Esophagus (tissue), 2 donors: Measurements from ENCODE around the gene ZFYVE1. TPM values are rescaled to one million over a fixed set of nuclear protein-coding genes. Genes with fewer than 3 reads are reported as not detected.
"Not testable (repeated sequence)": the region's sequence is repeated elsewhere in the genome, so short reads cannot be mapped to it uniquely, and the experiment has no call there.

Experiments used
- H3K27ac ChIP-seq, 2 donors: one replicate each; pipeline ENCODE4 v1.5.1; 2013; ENCODE audit warnings: low read depth in 2 of 2, mild to moderate bottlenecking in 2 of 2, inconsistent platforms in 1 of 2, low read length in 1 of 2, moderate library complexity in 1 of 2
- H3K27me3 ChIP-seq, 2 donors: one replicate each; pipeline ENCODE4 v1.6.1; 2013; ENCODE audit warnings: low read length in 2 of 2, control low read depth in 1 of 2, mild to moderate bottlenecking in 1 of 2; ENCODE audit not compliant: insufficient read depth in 2 of 2, control insufficient read depth in 1 of 2
- H3K36me3 ChIP-seq, 2 donors: one replicate each; pipeline ENCODE4 v1.6.1; 2013; ENCODE audit warnings: low read length in 1 of 2; ENCODE audit not compliant: control insufficient read depth in 2 of 2, insufficient read depth in 2 of 2
- H3K4me1 ChIP-seq, 2 donors: one replicate each; pipeline ENCODE4 v1.6.1; 2013; ENCODE audit warnings: low read length in 1 of 2; ENCODE audit not compliant: control insufficient read depth in 2 of 2, insufficient read depth in 2 of 2
- H3K4me3 ChIP-seq, 2 donors: one replicate each; pipeline ENCODE4 v1.5.1; 2013; ENCODE audit warnings: low read length in 2 of 2, mild to moderate bottlenecking in 2 of 2, low read depth in 1 of 2, moderate library complexity in 1 of 2
- H3K9me3 ChIP-seq, 2 donors: one replicate each; pipeline ENCODE4 v1.6.1; 2013; ENCODE audit warnings: mild to moderate bottlenecking in 2 of 2, low read depth in 1 of 2, low read length in 1 of 2, moderate library complexity in 1 of 2; ENCODE audit not compliant: control insufficient read depth in 2 of 2, insufficient read depth in 1 of 2
- whole genome bisulfite sequencing, 2 donors: extraction: QIAGEN DNeasy Blood & Tissue Kit; methylation state at CpG; one replicate each; pipeline ENCODE4 v1.1.7; 2013; 5-methylcytosine and 5-hydroxymethylcytosine counted together
- polyA plus RNA-seq, 2 donors: library from polyadenylated mRNA; stranded (reverse); fragments of 200-250 nt; gene quantifications; one replicate each; pipeline ENCODE4 v1.2.3, GENCODE V29; 2013
- donor health status: healthy with polysubstance abuse.
- donor health status: Bipolar disorder and iron deficiency.

ZFYVE1 gene
- polyA plus RNA-seq, 2 donors: 8.2 to 9.5 TPM

GRCh38 chr14:73008501-73008900 is 18.4 kb downstream of the ZFYVE1 start:
- WGBS, 2 donors: 41 to 69% methylated on average over 1 of the region's 1 CpG

GRCh38 chr14:73007835-73008234 is 19.1 kb downstream of the ZFYVE1 start:
- Histone ChIP-seq H3K36me3 (peaks cover 0 to 3% of the 10 kb centered on the region in 2 donors), H3K4me3 (no peak overlapping the region), H3K4me1 (peaks cover 0 to 5% of the 10 kb centered on the region in 2 donors), H3K27me3 (no peaks in the 10 kb centered on the region), H3K9me3 (no peaks in the 10 kb centered on the region), H3K27ac (no peak overlapping the region)
- 78 to 82% methylated on average over 5 of the region's 5 CpGs for WGBS, 2 donors

More at GRCh38 chr14:73008501-73008900, 18.4 kb downstream of the ZFYVE1 start:
- peaks cover 0 to 8% of the 10 kb centered on the region in 2 donors for H3K36me3 ChIP-seq
- H3K4me3 ChIP-seq: no peak overlapping the region
- H3K4me1 ChIP-seq: peaks cover 0 to 5% of the 10 kb centered on the region in 2 donors
- no peak overlapping the region for H3K27ac ChIP-seq
- H3K9me3 ChIP-seq: no peaks in the 10 kb centered on the region
- H3K27me3 ChIP-seq: no peaks in the 10 kb centered on the region

- H3K4me3 ChIP-seq, H3K9me3 ChIP-seq, H3K4me1 ChIP-seq, H3K27ac ChIP-seq, H3K27me3 ChIP-seq, H3K36me3 ChIP-seq: not testable (repeated sequence)
- 88% methylated on average over 9 of the region's 9 CpGs for WGBS, 2 donors
Observed at GRCh38 chr14:73004641-73005040, 22.3 kb downstream of the ZFYVE1 start.

GRCh38 chr14:73003681-73004080 is 23.2 kb downstream of the ZFYVE1 start:
- Histone ChIP-seq H3K4me1 (peaks cover 0 to 5% of the 10 kb centered on the region in 2 donors), H3K9me3 (no peaks in the 10 kb centered on the region), H3K27ac (no peak overlapping the region), H3K4me3 (no peak overlapping the region), H3K36me3 (peaks cover 0 to 2% of the 10 kb centered on the region in 2 donors), H3K27me3 (no peaks in the 10 kb centered on the region)
- 90 to 97% methylated on average over 6 of the region's 6 CpGs for WGBS, 2 donors

GRCh38 chr14:73000073-73000472 is 26.8 kb downstream of the ZFYVE1 start:
- H3K27me3 ChIP-seq: no peaks in the 10 kb centered on the region
- H3K4me1 ChIP-seq: no peaks in the 10 kb centered on the region
- no peak overlapping the region for H3K4me3 ChIP-seq
- H3K9me3 ChIP-seq: no peaks in the 10 kb centered on the region
- 92 to 93% methylated on average over 2 of the region's 2 CpGs for WGBS, 2 donors
- H3K36me3 ChIP-seq: peaks cover 6 to 14% of the 10 kb centered on the region in 2 donors
- H3K27ac ChIP-seq: no peak overlapping the region

- no peaks in the 10 kb centered on the region for H3K4me1 ChIP-seq
- H3K36me3 ChIP-seq: peaks cover 6 to 14% of the 10 kb centered on the region in 2 donors
- no peak overlapping the region for H3K4me3 ChIP-seq
- no peaks in the 10 kb centered on the region for H3K9me3 ChIP-seq
- H3K27me3 ChIP-seq: no peaks in the 10 kb centered on the region
- H3K27ac ChIP-seq: no peak overlapping the region
- 96 to 99% methylated on average over 4 of the region's 4 CpGs for WGBS, 2 donors
Observed at GRCh38 chr14:72999316-72999715, 27.6 kb downstream of the ZFYVE1 start.

GRCh38 chr14:72998252-72998903 is 28.5 kb downstream of the ZFYVE1 start:
- Histone ChIP-seq H3K4me1 (no peaks in the 10 kb centered on the region), H3K27me3 (no peaks in the 10 kb centered on the region), H3K27ac (no peak overlapping the region), H3K36me3 (peaks cover 6 to 12% of the 10 kb centered on the region in 2 donors), H3K9me3 (no peaks in the 10 kb centered on the region), H3K4me3 (no peak overlapping the region)
- 88 to 91% methylated on average over 2 of the region's 2 CpGs for WGBS, 2 donors

GRCh38 chr14:72996916-72997315 is 30.0 kb downstream of the ZFYVE1 start:
- Histone ChIP-seq H3K9me3 (no peaks in the 10 kb centered on the region), H3K36me3 (peaks cover 14 to 17% of the 10 kb centered on the region in 2 donors), H3K4me3 (no peak overlapping the region), H3K27me3 (no peaks in the 10 kb centered on the region), H3K27ac (no peak overlapping the region), H3K4me1 (no peaks in the 10 kb centered on the region)
- WGBS, 2 donors: 83 to 86% methylated on average over 6 of the region's 6 CpGs

GRCh38 chr14:72990171-72990570 is 36.7 kb downstream of the ZFYVE1 start:
- H3K36me3 ChIP-seq: peaks cover 8 to 14% of the 10 kb centered on the region in 2 donors
- WGBS, 2 donors: 95 to 96% methylated on average over 8 of the region's 8 CpGs

GRCh38 chr14:72986857-72987256 is 40.0 kb downstream of the ZFYVE1 start:
- no peaks in the 10 kb centered on the region for H3K9me3 ChIP-seq
- H3K4me3 ChIP-seq: no peak overlapping the region
- WGBS, 2 donors: 89 to 93% methylated on average over 2 of the region's 2 CpGs
- H3K27me3 ChIP-seq: no peaks in the 10 kb centered on the region
- H3K27ac ChIP-seq: no peak overlapping the region
- peaks cover 3 to 9% of the 10 kb centered on the region in 2 donors for H3K36me3 ChIP-seq
- H3K4me1 ChIP-seq: no peaks in the 10 kb centered on the region

More at GRCh38 chr14:72990171-72990570, 36.7 kb downstream of the ZFYVE1 start:
- Histone ChIP-seq H3K27ac (no peak overlapping the region), H3K4me1 (no peaks in the 10 kb centered on the region), H3K27me3 (no peaks in the 10 kb centered on the region), H3K4me3 (no peak overlapping the region), H3K9me3 (no peaks in the 10 kb centered on the region)
